ENCODE results near the gene FBXW7. TPM values are rescaled to one million over a fixed set of nuclear protein-coding genes. Genes with fewer than 3 reads are reported as not detected.

FBXW7 gene
- total and polyA plus RNA-seq, 2 of the 13 experiments (the other 11 are each of a cell fraction or from before 2014, with no cell fraction given), result 5.0 to 40.9 TPM

DNA sequence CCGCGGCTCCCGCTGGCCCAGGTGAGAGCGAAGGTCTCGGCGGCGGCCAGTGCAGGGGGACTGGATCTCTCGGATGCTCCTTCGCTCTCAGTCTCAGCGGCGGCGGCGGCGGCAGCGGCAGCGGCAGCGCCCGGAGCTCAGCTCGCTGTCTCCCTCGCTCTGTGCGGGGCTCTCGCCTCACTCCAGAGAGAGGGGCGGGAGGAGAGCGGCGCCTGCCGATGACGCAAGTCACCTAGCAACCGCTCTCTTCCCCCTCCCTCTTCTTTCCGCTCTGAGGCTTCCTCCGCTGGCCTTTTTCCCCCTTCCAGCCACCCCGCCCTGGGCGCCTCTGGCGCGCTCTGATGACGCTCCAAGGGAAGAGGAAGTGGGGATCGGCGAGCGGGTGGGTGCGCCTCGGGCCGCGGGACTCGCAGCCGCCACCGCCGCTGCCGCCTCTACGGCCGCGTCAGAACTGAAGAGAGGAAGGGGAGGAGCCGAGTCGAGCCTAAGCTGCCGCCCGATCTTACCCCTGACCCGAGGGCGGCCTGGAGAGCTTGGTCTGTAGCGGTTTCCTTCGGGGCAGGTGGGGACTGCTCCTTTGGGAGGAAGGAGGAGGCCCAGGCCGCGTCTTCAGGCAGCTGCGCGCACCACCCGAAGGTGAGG, at the start of gene FBXW7 (continued):
- TF ChIP-seq EEA1 (CRISPR knock-in tag; IDR thresholded peaks at IDR 0.05; ENCODE audit: borderline replicate concordance) (peak; percentile 66; the same call in 1 of the 2 replicates), KLF13 (CRISPR knock-in tag; IDR thresholded peaks at IDR 0.05) (no peak), PPARG (CRISPR knock-in tag; conservative IDR thresholded peaks at IDR 0.05) (peak; percentile 51; the same call in 1 of the 2 replicates), SOX5 (CRISPR knock-in tag; IDR thresholded peaks at IDR 0.05; ENCODE audit: borderline replicate concordance) (peak; percentile 51; the same call in 1 of the 2 replicates), RBM22 (optimal IDR thresholded peaks at IDR 0.05; ENCODE audit: low read length) (peak; percentile 78), KAT2B (IDR thresholded peaks at IDR 0.05; ENCODE audit: borderline replicate concordance, low read depth, low read length) (no peak), ZNF746 (CRISPR knock-in tag; IDR thresholded peaks at IDR 0.05) (peak; percentile 42; the same call in 1 of the 2 replicates), ZC3H13 (CRISPR knock-in tag; IDR thresholded peaks at IDR 0.05) (peak; percentile 81; the same call in 1 of the 2 replicates), SP2 (CRISPR knock-in tag; IDR thresholded peaks at IDR 0.05) (peak; percentile 76), ZNF326 (CRISPR knock-in tag; IDR thresholded peaks at IDR 0.05; ENCODE audit: borderline replicate concordance) (no peak), ZNF891 (CRISPR knock-in tag; IDR thresholded peaks at IDR 0.05) (peak; percentile 24)
- TF ChIP-seq, protein P1, sequence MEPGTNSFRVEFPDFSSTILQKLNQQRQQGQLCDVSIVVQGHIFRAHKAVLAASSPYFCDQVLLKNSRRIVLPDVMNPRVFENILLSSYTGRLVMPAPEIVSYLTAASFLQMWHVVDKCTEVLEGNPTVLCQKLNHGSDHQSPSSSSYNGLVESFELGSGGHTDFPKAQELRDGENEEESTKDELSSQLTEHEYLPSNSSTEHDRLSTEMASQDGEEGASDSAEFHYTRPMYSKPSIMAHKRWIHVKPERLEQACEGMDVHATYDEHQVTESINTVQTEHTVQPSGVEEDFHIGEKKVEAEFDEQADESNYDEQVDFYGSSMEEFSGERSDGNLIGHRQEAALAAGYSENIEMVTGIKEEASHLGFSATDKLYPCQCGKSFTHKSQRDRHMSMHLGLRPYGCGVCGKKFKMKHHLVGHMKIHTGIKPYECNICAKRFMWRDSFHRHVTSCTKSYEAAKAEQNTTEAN (CRISPR knock-in tag; conservative IDR thresholded peaks at IDR 0.05), result 0 out of 2 replicates have a peak, but pooled peaks have one; percentile 49
- TF ChIP-seq, protein P2, sequence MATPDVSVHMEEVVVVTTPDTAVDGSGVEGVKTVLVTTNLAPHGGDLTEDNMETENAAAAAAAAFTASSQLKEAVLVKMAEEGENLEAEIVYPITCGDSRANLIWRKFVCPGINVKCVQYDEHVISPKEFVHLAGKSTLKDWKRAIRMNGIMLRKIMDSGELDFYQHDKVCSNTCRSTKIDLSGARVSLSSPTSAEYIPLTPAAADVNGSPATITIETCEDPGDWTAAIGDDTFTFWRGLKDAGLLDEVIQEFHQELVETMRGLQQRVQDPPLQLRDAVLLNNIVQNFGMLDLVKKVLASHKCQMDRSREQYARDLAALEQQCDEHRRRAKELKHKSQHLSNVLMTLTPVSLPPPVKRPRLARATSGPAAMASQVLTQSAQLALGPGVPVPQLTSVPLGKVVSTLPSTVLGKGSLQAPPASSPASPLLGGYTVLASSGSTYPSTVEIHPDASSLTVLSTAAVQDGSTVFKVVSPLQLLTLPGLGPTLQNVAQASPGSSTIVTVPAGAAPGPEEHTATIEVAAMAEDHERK (CRISPR knock-in tag; IDR thresholded peaks at IDR 0.05; ENCODE audit: low read depth), result peak; percentile 22; the same call in 1 of the 2 replicates
- TF ChIP-seq, protein P3, sequence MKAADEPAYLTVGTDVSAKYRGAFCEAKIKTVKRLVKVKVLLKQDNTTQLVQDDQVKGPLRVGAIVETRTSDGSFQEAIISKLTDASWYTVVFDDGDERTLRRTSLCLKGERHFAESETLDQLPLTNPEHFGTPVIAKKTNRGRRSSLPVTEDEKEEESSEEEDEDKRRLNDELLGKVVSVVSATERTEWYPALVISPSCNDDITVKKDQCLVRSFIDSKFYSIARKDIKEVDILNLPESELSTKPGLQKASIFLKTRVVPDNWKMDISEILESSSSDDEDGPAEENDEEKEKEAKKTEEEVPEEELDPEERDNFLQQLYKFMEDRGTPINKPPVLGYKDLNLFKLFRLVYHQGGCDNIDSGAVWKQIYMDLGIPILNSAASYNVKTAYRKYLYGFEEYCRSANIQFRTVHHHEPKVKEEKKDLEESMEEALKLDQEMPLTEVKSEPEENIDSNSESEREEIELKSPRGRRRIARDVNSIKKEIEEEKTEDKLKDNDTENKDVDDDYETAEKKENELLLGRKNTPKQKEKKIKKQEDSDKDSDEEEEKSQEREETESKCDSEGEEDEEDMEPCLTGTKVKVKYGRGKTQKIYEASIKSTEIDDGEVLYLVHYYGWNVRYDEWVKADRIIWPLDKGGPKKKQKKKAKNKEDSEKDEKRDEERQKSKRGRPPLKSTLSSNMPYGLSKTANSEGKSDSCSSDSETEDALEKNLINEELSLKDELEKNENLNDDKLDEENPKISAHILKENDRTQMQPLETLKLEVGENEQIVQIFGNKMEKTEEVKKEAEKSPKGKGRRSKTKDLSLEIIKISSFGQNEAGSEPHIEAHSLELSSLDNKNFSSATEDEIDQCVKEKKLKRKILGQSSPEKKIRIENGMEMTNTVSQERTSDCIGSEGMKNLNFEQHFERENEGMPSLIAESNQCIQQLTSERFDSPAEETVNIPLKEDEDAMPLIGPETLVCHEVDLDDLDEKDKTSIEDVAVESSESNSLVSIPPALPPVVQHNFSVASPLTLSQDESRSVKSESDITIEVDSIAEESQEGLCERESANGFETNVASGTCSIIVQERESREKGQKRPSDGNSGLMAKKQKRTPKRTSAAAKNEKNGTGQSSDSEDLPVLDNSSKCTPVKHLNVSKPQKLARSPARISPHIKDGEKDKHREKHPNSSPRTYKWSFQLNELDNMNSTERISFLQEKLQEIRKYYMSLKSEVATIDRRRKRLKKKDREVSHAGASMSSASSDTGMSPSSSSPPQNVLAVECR (CRISPR knock-in tag; IDR thresholded peaks at IDR 0.05; ENCODE audit: borderline replicate concordance), result peak; percentile 98
- TF ChIP-seq, protein P4, sequence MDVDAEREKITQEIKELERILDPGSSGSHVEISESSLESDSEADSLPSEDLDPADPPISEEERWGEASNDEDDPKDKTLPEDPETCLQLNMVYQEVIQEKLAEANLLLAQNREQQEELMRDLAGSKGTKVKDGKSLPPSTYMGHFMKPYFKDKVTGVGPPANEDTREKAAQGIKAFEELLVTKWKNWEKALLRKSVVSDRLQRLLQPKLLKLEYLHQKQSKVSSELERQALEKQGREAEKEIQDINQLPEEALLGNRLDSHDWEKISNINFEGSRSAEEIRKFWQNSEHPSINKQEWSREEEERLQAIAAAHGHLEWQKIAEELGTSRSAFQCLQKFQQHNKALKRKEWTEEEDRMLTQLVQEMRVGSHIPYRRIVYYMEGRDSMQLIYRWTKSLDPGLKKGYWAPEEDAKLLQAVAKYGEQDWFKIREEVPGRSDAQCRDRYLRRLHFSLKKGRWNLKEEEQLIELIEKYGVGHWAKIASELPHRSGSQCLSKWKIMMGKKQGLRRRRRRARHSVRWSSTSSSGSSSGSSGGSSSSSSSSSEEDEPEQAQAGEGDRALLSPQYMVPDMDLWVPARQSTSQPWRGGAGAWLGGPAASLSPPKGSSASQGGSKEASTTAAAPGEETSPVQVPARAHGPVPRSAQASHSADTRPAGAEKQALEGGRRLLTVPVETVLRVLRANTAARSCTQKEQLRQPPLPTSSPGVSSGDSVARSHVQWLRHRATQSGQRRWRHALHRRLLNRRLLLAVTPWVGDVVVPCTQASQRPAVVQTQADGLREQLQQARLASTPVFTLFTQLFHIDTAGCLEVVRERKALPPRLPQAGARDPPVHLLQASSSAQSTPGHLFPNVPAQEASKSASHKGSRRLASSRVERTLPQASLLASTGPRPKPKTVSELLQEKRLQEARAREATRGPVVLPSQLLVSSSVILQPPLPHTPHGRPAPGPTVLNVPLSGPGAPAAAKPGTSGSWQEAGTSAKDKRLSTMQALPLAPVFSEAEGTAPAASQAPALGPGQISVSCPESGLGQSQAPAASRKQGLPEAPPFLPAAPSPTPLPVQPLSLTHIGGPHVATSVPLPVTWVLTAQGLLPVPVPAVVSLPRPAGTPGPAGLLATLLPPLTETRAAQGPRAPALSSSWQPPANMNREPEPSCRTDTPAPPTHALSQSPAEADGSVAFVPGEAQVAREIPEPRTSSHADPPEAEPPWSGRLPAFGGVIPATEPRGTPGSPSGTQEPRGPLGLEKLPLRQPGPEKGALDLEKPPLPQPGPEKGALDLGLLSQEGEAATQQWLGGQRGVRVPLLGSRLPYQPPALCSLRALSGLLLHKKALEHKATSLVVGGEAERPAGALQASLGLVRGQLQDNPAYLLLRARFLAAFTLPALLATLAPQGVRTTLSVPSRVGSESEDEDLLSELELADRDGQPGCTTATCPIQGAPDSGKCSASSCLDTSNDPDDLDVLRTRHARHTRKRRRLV (CRISPR knock-in tag; IDR thresholded peaks at IDR 0.05), result peak; percentile 58; the same call in 1 of the 2 replicates

All from HepG2 (cell line).